SU-DHL-6 (cell line): ENCODE data around the gene OR4S1.

Experiments
- CTCF ChIP-seq: fragments of 200-600 bp; sonication (generic); IDR thresholded peaks from one replicate; pipeline ENCODE4 v1.5.1; 2017; ENCODE audit warnings: antibody characterized with exemption, mild to moderate bottlenecking, low read length, moderate library complexity; ENCODE audit not compliant: insufficient read depth, poor library complexity, severe bottlenecking
- EZH2phosphoT487 ChIP-seq: fragments of 200-600 bp; sonication (generic), shearing (Covaris generic); conservative IDR thresholded peaks from 2 replicates; pipeline ENCODE4 v1.6.1; 2018; ENCODE audit warnings: mild to moderate bottlenecking, antibody characterized with exemption, low read length, moderate library complexity, mixed read lengths

- TF ChIP-seq EZH2phosphoT487, result no peak
- no peak for TF ChIP-seq CTCF
These were observed 35.4 kb downstream of the OR4S1 start for GRCh38 chr11:48341466-48341865.
